Adrenal gland (tissue), 5 donors: ENCODE data around the gene NTMT2.

Experiments
- POLR2A ChIP-seq, 2 donors: fragments of 450-650 bp; IDR thresholded peaks; one replicate each; pipeline ENCODE4 v1.6.1; 2017; ENCODE audit warnings: antibody characterized with exemption in 2 of 2, mild to moderate bottlenecking in 2 of 2, moderate library complexity in 1 of 2
- TF ChIP-seq, protein P1 (sequence below), 6 experiments: fragments of 450-650 bp in 4 of 6; fragments of 200-600 bp in 2 of 6; sonication (generic) in 1 of 6; IDR thresholded peaks; 1 replicate in 5 of 6; 2 replicates in 1 of 6; pipeline versions ENCODE4 v1.5.1 to v1.8.0; 2016 to 2021; ENCODE audit warnings: antibody characterized with exemption in 6 of 6, mild to moderate bottlenecking in 2 of 6, moderate library complexity in 1 of 6
- donor health status: DM: no; HTN: no; CAD: no.

GRCh38 chr1:170145061-170145460, 698 bp upstream of the NTMT2 start:
- TF ChIP-seq, protein P1, sequence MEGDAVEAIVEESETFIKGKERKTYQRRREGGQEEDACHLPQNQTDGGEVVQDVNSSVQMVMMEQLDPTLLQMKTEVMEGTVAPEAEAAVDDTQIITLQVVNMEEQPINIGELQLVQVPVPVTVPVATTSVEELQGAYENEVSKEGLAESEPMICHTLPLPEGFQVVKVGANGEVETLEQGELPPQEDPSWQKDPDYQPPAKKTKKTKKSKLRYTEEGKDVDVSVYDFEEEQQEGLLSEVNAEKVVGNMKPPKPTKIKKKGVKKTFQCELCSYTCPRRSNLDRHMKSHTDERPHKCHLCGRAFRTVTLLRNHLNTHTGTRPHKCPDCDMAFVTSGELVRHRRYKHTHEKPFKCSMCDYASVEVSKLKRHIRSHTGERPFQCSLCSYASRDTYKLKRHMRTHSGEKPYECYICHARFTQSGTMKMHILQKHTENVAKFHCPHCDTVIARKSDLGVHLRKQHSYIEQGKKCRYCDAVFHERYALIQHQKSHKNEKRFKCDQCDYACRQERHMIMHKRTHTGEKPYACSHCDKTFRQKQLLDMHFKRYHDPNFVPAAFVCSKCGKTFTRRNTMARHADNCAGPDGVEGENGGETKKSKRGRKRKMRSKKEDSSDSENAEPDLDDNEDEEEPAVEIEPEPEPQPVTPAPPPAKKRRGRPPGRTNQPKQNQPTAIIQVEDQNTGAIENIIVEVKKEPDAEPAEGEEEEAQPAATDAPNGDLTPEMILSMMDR (IDR thresholded peaks at IDR 0.05), result no peak
- TF ChIP-seq POLR2A (IDR thresholded peaks at IDR 0.05), result no peak
